ENCODE measurements around the gene LACTB.

Gene LACTB

DNA sequence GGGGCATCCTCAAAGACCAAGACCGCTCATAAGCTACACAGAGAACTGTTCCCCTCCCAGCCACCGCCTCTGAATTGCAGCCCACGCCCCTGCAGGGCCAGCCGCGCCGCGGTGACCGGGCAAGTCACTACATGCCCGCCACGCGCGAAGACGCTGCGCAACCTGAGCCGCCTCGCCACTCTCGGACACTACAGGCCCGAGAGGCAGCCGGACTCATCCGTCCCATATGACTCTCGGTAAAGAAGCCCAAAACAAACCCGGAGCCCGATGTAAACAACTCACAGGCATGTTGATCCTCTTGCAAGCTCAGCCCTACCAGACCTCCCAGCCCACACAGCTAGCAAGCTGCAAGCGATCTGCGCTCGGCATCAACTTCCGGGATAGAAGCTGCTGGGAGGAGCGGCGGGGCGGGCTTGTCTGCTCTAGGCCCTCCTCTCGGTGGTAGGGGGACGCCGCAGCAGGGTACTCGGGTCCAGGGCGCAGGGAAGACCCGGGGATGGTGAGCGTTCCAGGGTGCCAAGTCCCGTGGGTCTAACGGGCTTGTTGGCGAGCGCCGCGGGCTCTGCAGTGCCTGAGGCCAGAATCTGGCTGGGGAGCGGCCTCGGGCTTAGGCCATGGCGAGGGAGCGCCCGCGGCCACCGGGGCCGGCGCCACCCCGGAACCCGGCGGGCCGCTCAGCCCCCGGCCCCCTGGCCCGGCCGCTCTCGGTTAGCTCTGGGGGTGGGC is 35.6 kb downstream of the LACTB start, which contains the start of gene RPS27L:
Gene RPS27L (minus strand): TSS at position 360 of the 726 bp plus-strand sequence. CDS start 72 bp downstream, at position 288.
- H3K27ac ChIP-seq (ENCODE audit: low read length) = peak within 1 kb of the TSS; percentile 97
- H3K4me3 ChIP-seq (ENCODE audit: low read depth in 1 of 2, low read length in 2 of 2) = peak within 1 kb of the TSS; percentile 93 to 94
- H3K4me1 ChIP-seq (ENCODE audit: control insufficient read depth in 1 of 2, insufficient read depth in 2 of 2, low read length in 2 of 2) = peaks cover 0 to 8% of the 10 kb centered on the region in 2 donors
- peaks cover 16 to 18% of the 10 kb centered on the region in 2 donors for H3K36me3 ChIP-seq (ENCODE audit: control insufficient read depth in 1 of 2, insufficient read depth in 2 of 2, low read length in 2 of 2)
- no peaks in the 10 kb centered on the region for H3K27me3 ChIP-seq (ENCODE audit: low read depth, low read length)
- H3K9me3 ChIP-seq (ENCODE audit: control insufficient read depth in 1 of 2, low read length in 2 of 2) = no peaks in the 10 kb centered on the region

DNA sequence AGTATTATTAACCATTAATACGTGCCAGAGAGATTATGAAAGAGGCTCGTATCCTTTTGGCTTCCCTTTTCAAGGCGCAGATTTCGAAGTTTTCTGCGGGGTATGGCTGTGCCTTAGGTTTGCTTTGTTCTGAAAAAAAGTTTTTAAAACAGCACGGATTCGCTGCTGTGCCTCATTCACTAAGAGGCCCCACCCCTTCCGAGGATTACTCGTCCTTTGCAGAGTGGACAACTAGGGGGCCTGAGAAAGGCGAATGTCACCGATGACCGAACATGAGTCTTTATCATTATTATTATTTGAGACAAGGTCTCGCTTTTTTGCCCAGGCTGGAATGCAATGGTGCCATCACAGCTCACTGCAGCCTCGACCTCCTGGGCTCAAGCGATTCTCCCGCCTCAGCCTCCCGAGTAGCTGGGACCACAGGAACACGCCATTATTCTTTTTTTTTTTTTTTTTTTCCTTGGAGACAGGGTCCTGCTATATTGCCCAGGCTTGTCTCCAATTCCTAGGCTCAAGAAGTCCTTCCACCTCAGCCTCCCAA is 36.3 kb downstream of the LACTB start:
- H3K36me3 ChIP-seq (ENCODE audit: control insufficient read depth in 1 of 2, insufficient read depth in 2 of 2, low read length in 2 of 2) = peaks cover 11 to 13% of the 10 kb centered on the region in 2 donors
- peaks cover 0 to 8% of the 10 kb centered on the region in 2 donors for H3K4me1 ChIP-seq (ENCODE audit: control insufficient read depth in 1 of 2, insufficient read depth in 2 of 2, low read length in 2 of 2)
- peak overlapping the region; percentile 93 to 94 for H3K4me3 ChIP-seq (ENCODE audit: low read depth in 1 of 2, low read length in 2 of 2)
- H3K9me3 ChIP-seq (ENCODE audit: control insufficient read depth in 1 of 2, low read length in 2 of 2) = no peaks in the 10 kb centered on the region
- peak overlapping the region; percentile 97 for H3K27ac ChIP-seq (ENCODE audit: low read length)
- H3K27me3 ChIP-seq (ENCODE audit: low read depth, low read length) = no peaks in the 10 kb centered on the region

DNA sequence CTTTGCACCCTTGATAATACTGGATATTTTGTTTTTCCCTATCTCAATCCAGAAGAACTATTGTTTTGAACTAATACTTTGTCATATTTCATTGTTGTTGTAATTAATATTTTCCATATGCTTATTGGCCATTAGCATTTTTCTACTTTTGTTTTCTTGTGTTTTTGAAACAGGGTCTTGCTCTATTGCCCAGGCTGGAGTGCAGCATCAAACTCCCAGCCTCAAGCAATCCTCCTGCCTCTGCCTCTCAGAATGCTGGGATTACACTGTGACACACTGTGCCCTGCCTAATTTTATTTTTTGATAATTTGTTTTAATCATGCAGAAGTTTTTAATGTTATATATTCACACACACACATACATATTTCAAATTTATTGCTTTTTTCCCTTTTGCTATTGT is 39.0 kb downstream of the LACTB start:
- Histone ChIP-seq H3K27me3 (ENCODE audit: low read depth, low read length) (no peaks in the 10 kb centered on the region), H3K4me1 (ENCODE audit: control insufficient read depth in 1 of 2, insufficient read depth in 2 of 2, low read length in 2 of 2) (peaks cover 0 to 4% of the 10 kb centered on the region in 2 donors), H3K36me3 (ENCODE audit: control insufficient read depth in 1 of 2, insufficient read depth in 2 of 2, low read length in 2 of 2) (peaks cover under 1 to 7% of the 10 kb centered on the region in 2 donors), H3K4me3 (ENCODE audit: low read depth in 1 of 2, low read length in 2 of 2) (no peak overlapping the region), H3K27ac (ENCODE audit: low read length) (no peak overlapping the region), H3K9me3 (ENCODE audit: control insufficient read depth in 1 of 2, low read length in 2 of 2) (no peaks in the 10 kb centered on the region)

DNA sequence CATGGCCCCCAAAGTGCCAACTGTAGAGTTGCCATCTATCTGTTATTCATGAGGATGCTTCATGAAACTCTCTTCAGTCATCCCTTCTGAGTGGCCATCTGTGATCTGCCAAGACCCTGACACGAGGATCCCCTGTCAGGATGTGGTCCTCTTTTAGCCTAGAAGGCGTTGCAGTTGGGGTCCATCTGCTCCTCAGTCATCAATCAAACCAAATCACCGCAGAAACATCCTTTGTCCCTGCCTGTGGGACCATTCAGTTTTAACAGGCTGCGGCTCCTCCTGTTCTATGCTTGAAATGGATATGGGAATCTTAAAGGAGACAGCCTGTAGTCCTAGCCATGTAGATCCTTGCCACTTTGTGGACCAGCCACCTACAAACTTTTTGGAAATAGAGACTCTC is 41.6 kb downstream of the LACTB start:
- Histone ChIP-seq H3K4me1 (ENCODE audit: control insufficient read depth in 1 of 2, insufficient read depth in 2 of 2, low read length in 2 of 2) (no peaks in the 10 kb centered on the region), H3K36me3 (ENCODE audit: control insufficient read depth in 1 of 2, insufficient read depth in 2 of 2, low read length in 2 of 2) (no peaks in the 10 kb centered on the region), H3K27ac (ENCODE audit: low read length) (no peak overlapping the region), H3K9me3 (ENCODE audit: control insufficient read depth in 1 of 2, low read length in 2 of 2) (no peaks in the 10 kb centered on the region), H3K4me3 (ENCODE audit: low read depth in 1 of 2, low read length in 2 of 2) (no peak overlapping the region), H3K27me3 (ENCODE audit: low read depth, low read length) (no peaks in the 10 kb centered on the region)

DNA sequence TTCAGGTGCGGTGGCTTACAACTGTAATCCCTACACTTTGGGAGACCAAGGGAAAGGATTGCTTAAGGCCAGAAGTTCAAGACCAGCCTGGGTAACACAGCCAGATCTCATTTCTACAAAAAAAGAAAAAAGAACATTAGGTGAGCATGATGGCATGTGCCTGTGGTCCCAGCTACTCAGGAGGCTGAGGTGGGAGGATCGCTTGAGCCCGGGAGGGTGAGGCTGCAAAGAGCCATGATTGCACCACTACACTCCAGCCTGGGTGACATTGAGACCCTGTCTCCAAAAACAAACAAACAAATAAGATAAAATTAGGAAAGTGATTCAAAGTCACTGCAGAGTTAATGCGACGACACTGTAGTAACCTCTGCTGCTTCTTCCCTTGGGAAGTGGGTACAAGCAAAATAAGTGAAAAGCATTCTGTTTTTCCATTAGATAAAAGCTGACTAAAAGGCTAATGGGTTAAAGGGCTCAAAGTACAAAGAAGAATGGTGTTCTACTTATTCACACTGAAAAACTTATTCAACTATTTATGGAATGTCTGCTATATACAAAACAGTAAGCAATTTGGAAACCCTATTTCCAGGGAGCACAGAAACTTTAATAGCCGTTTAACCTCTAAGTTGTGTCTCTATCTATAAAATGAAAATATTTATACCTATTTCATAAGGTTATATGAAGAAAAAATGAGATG is 43.7 kb downstream of the LACTB start:
- H3K4me1 ChIP-seq (ENCODE audit: control insufficient read depth in 1 of 2, insufficient read depth in 2 of 2, low read length in 2 of 2) = no peaks in the 10 kb centered on the region
- no peak overlapping the region for H3K4me3 ChIP-seq (ENCODE audit: low read depth in 1 of 2, low read length in 2 of 2)
- no peak overlapping the region for H3K27ac ChIP-seq (ENCODE audit: low read length)
- no peaks in the 10 kb centered on the region for H3K36me3 ChIP-seq (ENCODE audit: control insufficient read depth in 1 of 2, insufficient read depth in 2 of 2, low read length in 2 of 2)
- H3K9me3 ChIP-seq (ENCODE audit: control insufficient read depth in 1 of 2, low read length in 2 of 2) = no peaks in the 10 kb centered on the region
- H3K27me3 ChIP-seq (ENCODE audit: low read depth, low read length) = no peaks in the 10 kb centered on the region

DNA sequence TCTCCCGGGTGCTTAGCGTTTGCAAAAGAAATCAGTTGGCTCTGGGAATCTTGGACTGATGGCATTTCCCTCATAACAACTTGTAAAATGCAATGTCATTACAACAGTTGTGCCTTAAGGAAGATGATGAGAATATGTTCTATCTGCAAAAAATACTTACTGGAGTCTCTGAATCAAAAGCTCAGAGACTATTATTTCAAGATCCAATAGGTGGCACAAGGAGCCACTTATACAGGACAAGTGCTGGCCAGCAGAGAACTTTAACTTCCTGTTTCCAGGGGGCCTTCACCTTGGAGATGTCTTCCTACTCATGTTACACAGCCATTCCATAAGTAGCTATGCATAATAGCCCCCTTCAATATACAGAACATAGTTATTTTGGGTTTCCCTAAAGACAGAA is 44.6 kb downstream of the LACTB start:
- no peaks in the 10 kb centered on the region for H3K36me3 ChIP-seq (ENCODE audit: control insufficient read depth in 1 of 2, insufficient read depth in 2 of 2, low read length in 2 of 2)
- no peak overlapping the region for H3K27ac ChIP-seq (ENCODE audit: low read length)
- no peaks in the 10 kb centered on the region for H3K4me1 ChIP-seq (ENCODE audit: control insufficient read depth in 1 of 2, insufficient read depth in 2 of 2, low read length in 2 of 2)
- H3K9me3 ChIP-seq (ENCODE audit: control insufficient read depth in 1 of 2, low read length in 2 of 2) = no peaks in the 10 kb centered on the region
- no peak overlapping the region for H3K4me3 ChIP-seq (ENCODE audit: low read depth in 1 of 2, low read length in 2 of 2)
- no peaks in the 10 kb centered on the region for H3K27me3 ChIP-seq (ENCODE audit: low read depth, low read length)

DNA sequence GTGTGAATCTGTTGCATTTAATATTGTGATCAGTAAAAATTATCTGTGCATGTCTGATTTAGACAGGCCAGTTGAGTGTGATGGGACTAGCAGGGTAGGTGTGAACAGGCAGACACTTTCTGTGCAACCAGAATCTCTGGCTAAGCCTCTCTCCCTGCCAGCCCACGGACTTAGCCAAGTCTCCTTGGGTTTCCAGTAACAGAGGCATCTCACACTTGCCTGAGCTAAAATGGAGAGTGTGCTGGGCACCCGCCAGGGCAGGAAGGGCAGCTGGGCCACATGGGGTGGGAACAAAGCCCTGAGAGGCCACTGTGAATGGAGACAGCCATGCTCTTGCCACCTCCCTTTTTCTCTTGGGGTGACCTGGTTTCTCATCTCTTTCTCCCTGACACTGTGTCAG is 48.1 kb downstream of the LACTB start:
- no peak overlapping the region for H3K27ac ChIP-seq (ENCODE audit: low read length)
- H3K4me3 ChIP-seq (ENCODE audit: low read depth in 1 of 2, low read length in 2 of 2) = no peak overlapping the region
- no peaks in the 10 kb centered on the region for H3K27me3 ChIP-seq (ENCODE audit: low read depth, low read length)
- H3K36me3 ChIP-seq (ENCODE audit: control insufficient read depth in 1 of 2, insufficient read depth in 2 of 2, low read length in 2 of 2) = no peaks in the 10 kb centered on the region
- H3K4me1 ChIP-seq (ENCODE audit: control insufficient read depth in 1 of 2, insufficient read depth in 2 of 2, low read length in 2 of 2) = no peaks in the 10 kb centered on the region
- no peaks in the 10 kb centered on the region for H3K9me3 ChIP-seq (ENCODE audit: control insufficient read depth in 1 of 2, low read length in 2 of 2)

DNA sequence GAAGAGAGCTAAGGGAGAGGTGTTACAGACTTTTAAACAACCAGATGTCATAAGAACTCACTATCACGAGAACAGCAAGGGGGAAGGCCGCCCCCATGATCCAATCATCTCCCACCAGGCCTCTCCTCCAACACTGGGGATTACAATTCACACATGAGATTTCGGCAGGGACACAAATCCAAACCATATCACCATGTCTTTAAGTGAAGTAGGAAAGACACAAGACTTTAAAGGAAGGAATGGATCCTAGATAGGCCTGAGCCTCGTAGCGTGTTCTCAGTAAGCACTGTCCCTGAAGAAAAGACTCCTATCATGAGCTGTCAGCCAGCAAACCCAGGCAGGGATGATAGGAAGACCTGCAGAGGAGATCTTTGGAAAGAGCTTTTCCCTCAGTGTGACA is 50.7 kb downstream of the LACTB start:
- Histone ChIP-seq H3K4me1 (ENCODE audit: control insufficient read depth in 1 of 2, insufficient read depth in 2 of 2, low read length in 2 of 2) (no peaks in the 10 kb centered on the region), H3K27me3 (ENCODE audit: low read depth, low read length) (no peaks in the 10 kb centered on the region), H3K9me3 (ENCODE audit: control insufficient read depth in 1 of 2, low read length in 2 of 2) (no peaks in the 10 kb centered on the region), H3K4me3 (ENCODE audit: low read depth in 1 of 2, low read length in 2 of 2) (no peak overlapping the region), H3K36me3 (ENCODE audit: control insufficient read depth in 1 of 2, insufficient read depth in 2 of 2, low read length in 2 of 2) (no peaks in the 10 kb centered on the region), H3K27ac (ENCODE audit: low read length) (no peak overlapping the region)

DNA sequence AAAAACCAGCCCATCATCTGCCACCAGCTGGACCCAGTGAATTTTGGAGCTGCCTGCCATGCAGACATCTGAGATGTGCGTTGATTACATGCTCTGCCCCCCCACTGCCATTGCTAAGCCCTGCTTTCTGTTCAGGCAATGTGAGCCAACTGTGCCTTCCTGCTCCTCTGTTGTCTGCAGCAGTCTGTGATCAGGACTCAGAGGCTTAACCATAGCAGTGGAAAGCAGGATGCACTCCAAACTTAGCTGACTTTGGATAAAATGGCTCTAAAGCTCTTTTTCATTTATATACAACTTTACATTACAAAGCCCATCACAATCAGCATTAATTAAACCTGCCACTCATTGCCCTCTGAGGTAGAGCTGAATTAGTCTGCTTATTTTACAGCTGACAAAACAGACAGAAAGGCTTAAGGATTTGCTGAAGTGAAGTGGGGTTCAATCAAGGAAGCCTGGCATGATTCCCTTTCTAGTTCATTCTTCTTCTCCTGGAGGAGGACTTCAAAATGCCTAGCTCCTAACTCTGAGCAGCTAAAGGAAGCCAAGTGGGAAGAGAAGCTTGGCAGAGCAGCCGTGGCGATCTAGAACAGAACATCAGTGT is 51.3 kb downstream of the LACTB start:
- H3K27ac ChIP-seq (ENCODE audit: low read length) = no peak overlapping the region
- H3K27me3 ChIP-seq (ENCODE audit: low read depth, low read length) = no peaks in the 10 kb centered on the region
- no peaks in the 10 kb centered on the region for H3K4me1 ChIP-seq (ENCODE audit: control insufficient read depth in 1 of 2, insufficient read depth in 2 of 2, low read length in 2 of 2)
- no peaks in the 10 kb centered on the region for H3K36me3 ChIP-seq (ENCODE audit: control insufficient read depth in 1 of 2, insufficient read depth in 2 of 2, low read length in 2 of 2)
- H3K9me3 ChIP-seq (ENCODE audit: control insufficient read depth in 1 of 2, low read length in 2 of 2) = no peaks in the 10 kb centered on the region
- no peak overlapping the region for H3K4me3 ChIP-seq (ENCODE audit: low read depth in 1 of 2, low read length in 2 of 2)

DNA sequence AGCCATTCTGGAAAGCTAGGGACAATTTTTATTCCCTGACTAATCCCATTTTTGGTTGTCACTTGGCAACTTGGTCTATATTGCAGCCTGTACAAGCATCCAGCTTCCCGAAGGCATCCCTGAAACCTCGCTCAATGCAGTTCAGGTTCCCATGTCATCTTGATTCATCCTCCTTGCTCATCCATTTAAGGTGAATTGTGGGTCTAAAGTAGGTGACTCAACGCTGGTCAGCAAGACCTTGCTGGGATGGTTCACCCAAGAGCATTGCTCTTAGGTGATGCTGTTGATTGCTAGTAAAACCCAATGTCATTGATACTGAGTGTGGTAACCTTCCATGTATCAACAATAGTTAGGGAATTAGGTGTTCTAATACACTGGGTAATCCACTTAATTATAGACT is 54.6 kb downstream of the LACTB start:
- Histone ChIP-seq H3K27ac (ENCODE audit: low read length) (no peak overlapping the region), H3K4me1 (ENCODE audit: control insufficient read depth in 1 of 2, insufficient read depth in 2 of 2, low read length in 2 of 2) (no peaks in the 10 kb centered on the region), H3K9me3 (ENCODE audit: control insufficient read depth in 1 of 2, low read length in 2 of 2) (no peaks in the 10 kb centered on the region), H3K4me3 (ENCODE audit: low read depth in 1 of 2, low read length in 2 of 2) (no peak overlapping the region), H3K27me3 (ENCODE audit: low read depth, low read length) (no peaks in the 10 kb centered on the region), H3K36me3 (ENCODE audit: control insufficient read depth in 1 of 2, insufficient read depth in 2 of 2, low read length in 2 of 2) (no peaks in the 10 kb centered on the region)

DNA sequence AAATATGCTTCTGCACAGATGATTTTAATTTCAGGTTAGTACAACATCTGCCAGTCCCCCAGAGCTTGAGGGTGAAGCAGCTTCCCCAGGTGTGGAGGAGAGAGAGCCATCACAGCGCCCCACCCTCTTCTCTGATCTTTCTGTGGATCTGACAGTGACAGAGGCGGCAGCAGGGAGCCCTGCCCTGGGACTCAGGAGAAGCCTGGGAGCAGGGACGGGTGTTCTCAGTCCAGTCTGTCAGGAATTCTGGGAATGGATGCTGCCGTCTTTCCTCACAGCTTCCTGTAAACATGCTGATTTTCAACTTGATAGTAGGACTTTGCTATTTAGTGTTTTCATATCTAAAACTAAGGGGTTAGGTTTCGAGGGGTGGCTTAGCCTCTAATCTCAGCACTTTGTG is 56.4 kb downstream of the LACTB start:
- Histone ChIP-seq H3K27ac (ENCODE audit: low read length) (no peak overlapping the region), H3K4me1 (ENCODE audit: control insufficient read depth in 1 of 2, insufficient read depth in 2 of 2, low read length in 2 of 2) (no peaks in the 10 kb centered on the region), H3K9me3 (ENCODE audit: control insufficient read depth in 1 of 2, low read length in 2 of 2) (no peaks in the 10 kb centered on the region), H3K27me3 (ENCODE audit: low read depth, low read length) (no peaks in the 10 kb centered on the region), H3K4me3 (ENCODE audit: low read depth in 1 of 2, low read length in 2 of 2) (no peak overlapping the region), H3K36me3 (ENCODE audit: control insufficient read depth in 1 of 2, insufficient read depth in 2 of 2, low read length in 2 of 2) (no peaks in the 10 kb centered on the region)
